HG02610 (cell line): ENCODE results near the gene URGCP.
A peak's percentile ranks its signal among the peaks of the same experiment; 100 is the strongest.
"Not testable (repeated sequence)": the region's sequence is repeated elsewhere in the genome, so short reads cannot be mapped to it uniquely, and the experiment has no call there.

Source experiments
- ATAC-seq: cut with Tn5 transposase; IDR thresholded peaks from one replicate; pipeline ENCODE4 v1.9.1; 2021; ENCODE audit warnings: mild to moderate bottlenecking, moderate library complexity; ENCODE audit not compliant: unreplicated experiment

URGCP gene

GRCh38 chr7:43915907-43916306 lies 9.5 kb upstream of the URGCP start:
- ATAC-seq = no peak

- no peak for ATAC-seq
These were observed 8.4 kb upstream of the URGCP start for GRCh38 chr7:43914795-43915194.

- ATAC-seq = peak; percentile 37
These were observed 453 bp downstream of the URGCP start for GRCh38 chr7:43905956-43906330.

- no peak for ATAC-seq
These were observed 1.0 kb downstream of the URGCP start for GRCh38 chr7:43905209-43905946.

- ATAC-seq = no peak
These were observed 1.7 kb downstream of the URGCP start for GRCh38 chr7:43904533-43905208.

GRCh38 chr7:43902542-43903054 lies 3.8 kb downstream of the URGCP start:
- no peak for ATAC-seq

GRCh38 chr7:43898571-43898970 lies 7.8 kb downstream of the URGCP start:
- ATAC-seq = not testable (repeated sequence)

GRCh38 chr7:43895847-43896415 lies 10.5 kb downstream of the URGCP start:
- ATAC-seq = no peak

GRCh38 chr7:43891069-43891955 lies 15.1 kb downstream of the URGCP start:
- no peak for ATAC-seq

GRCh38 chr7:43890468-43890867 lies 15.9 kb downstream of the URGCP start:
- no peak for ATAC-seq

- no peak for ATAC-seq
These were observed 17.1 kb downstream of the URGCP start for GRCh38 chr7:43888993-43889945.

- no peak for ATAC-seq
These were observed 21.8 kb downstream of the URGCP start for GRCh38 chr7:43884617-43885016.

GRCh38 chr7:43884209-43884608 lies 22.2 kb downstream of the URGCP start:
- ATAC-seq = no peak

- ATAC-seq = no peak
These were observed 25.8 kb downstream of the URGCP start for GRCh38 chr7:43880596-43880995.

- no peak for ATAC-seq
These were observed 26.9 kb downstream of the URGCP start for GRCh38 chr7:43879477-43879876.

- no peak for ATAC-seq
These were observed 27.5 kb downstream of the URGCP start for GRCh38 chr7:43878867-43879266.

- no peak for ATAC-seq
These were observed 28.2 kb downstream of the URGCP start for GRCh38 chr7:43877968-43878864.

GRCh38 chr7:43876976-43877745 lies 29.2 kb downstream of the URGCP start:
- no peak for ATAC-seq
